ENCODE results near the gene PSIP1.
"Not testable (repeated sequence)": the region's sequence is repeated elsewhere in the genome, so short reads cannot be mapped to it uniquely, and the experiment has no call there.

Gene PSIP1

DNA sequence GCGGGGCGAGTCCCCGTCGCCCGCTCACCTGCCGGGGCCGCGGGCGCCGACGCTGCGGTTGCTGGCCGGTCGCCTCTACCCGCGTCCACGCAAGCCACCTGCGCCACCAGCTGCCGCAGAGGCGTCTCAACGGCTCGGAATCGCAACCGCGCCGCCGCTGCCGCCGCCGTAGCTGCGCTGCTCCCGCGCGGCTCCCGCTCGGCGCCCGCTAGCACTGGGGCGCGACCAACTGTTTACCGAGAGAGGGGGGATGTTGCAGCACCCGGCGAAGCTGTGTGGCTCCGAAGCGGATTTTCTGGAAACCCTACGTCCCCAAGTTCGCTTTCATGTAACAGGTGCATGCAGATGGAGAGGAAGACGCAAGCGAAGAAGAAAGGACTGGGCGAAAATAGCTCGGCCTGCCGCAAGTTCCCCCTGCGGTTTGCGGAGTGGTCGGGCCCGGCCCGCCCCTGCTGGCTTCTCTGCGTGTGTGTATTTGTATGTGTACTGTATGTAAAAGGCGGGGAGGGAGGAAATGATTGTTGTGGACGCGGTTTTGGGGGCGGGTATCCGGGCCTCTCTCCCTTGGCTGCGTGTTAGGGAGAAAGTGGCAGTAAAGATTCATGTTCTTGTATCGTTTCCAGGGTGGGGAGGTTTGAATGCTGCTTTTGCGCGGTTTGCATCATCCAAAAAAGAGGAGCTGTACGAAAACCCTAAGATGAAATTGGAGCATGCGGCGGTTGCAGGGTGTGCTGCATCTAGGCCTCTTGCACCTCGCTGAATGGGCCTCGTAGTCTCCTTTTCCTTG, at the start of gene PSIP1:
TSS of gene PSIP1 (minus strand) at position 182 of the 787 bp plus-strand sequence. CDS start 782 bp downstream, outside the sequence.
- peak; percentile 78 for DNase-seq (ENCODE audit: low spot score)

DNA sequence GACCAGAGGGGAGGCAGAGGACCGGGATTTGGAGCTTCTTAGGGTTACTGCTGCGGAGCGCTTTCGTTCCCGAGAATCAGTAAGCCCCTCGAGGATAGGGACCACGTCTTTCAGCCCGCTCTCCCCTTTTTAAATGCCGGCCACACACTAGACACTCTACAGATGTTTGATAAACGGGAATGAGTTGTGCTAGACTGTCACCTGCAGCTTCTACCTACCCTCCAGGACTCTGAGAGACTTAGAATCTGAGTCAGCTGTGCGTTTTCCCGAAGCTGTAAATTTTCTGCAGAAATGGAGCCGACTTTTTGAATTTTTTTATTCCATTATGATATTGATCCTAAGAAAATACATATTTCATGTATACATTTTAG, 42.7 kb upstream of the PSIP1 start:
- no peak for DNase-seq (ENCODE audit: low spot score)

- peak; percentile 98 for DNase-seq (ENCODE audit: low spot score)
These were observed 42.1 kb upstream of the PSIP1 start, which contains the start of gene CCDC171 for GRCh38 chr9:15552636-15553527. Gene CCDC171 (plus strand): TSS chr9:15553043. CDS start chr9:15564089, 11,046 bp downstream.

- DNase-seq (ENCODE audit: low spot score): no peak
These were observed 38.8 kb upstream of the PSIP1 start for GRCh38 chr9:15549611-15550010.

GRCh38 chr9:15543047-15543813, 32.5 kb upstream of the PSIP1 start:
- no peak for DNase-seq (ENCODE audit: low spot score)

DNA sequence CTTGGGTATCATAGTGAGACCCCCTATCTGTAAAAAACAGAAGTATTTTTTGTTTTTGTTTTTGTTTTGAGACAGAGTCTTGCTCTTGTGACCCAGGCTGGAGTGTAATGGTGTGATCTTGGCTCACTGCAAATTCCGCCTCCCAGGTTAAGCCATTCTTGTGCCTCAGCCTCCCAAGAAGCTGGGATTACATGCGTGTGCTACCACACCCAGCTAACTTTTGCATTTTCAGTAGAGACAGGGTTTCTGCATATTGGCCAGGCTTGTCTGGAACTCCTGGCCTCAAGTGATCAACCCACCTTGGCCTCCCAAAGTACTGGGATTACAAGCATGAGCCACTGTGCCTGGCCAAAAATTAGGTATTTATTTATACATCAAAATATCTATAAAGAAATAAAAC, 31.9 kb upstream of the PSIP1 start:
- DNase-seq (ENCODE audit: low spot score): no peak

- no peak for DNase-seq (ENCODE audit: low spot score)
These were observed 31.1 kb upstream of the PSIP1 start for GRCh38 chr9:15541872-15542271.

DNA sequence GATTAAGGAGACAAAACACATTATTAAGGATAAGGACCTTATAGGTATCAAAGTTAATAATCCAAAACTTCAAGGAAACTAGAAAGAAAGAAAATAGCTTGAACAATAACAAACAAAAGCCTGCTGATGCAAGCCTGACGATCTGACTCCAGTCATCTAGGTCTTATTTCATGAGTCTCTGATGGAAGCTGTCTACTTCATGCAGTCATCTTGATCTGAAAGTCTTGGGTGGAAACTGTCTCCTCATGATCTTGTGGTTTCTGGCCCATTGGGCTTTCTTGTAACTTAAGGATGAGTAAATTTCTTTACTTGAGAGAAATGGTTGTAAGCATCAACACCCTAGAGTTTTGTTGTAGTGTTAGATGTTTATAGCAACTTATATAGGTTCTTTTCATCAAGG, 20.6 kb upstream of the PSIP1 start:
- DNase-seq (ENCODE audit: low spot score): no peak

- DNase-seq (ENCODE audit: low spot score): no peak
These were observed 19.0 kb upstream of the PSIP1 start for GRCh38 chr9:15529566-15530324.

- not testable (repeated sequence) for DNase-seq (ENCODE audit: low spot score)
These were observed 16.3 kb upstream of the PSIP1 start for GRCh38 chr9:15527035-15527434.

DNA sequence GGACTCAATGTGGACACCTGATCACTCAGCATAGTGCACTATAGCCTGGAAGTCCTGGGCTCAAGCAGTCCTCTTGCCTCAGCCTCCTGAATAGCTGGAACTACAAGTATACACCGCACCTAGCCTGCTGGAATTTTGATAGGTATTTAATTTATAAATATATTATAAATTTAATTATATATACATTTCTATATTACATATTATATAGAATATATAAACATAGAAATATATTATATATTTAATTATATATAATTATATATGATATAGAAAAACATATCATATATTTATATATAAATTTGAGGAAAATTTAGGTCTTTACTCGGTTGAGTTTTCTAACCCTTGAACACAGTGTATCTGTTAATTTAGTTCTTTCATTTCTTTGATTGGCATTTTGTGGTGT, 15.2 kb upstream of the PSIP1 start:
- DNase-seq (ENCODE audit: low spot score): no peak

DNA sequence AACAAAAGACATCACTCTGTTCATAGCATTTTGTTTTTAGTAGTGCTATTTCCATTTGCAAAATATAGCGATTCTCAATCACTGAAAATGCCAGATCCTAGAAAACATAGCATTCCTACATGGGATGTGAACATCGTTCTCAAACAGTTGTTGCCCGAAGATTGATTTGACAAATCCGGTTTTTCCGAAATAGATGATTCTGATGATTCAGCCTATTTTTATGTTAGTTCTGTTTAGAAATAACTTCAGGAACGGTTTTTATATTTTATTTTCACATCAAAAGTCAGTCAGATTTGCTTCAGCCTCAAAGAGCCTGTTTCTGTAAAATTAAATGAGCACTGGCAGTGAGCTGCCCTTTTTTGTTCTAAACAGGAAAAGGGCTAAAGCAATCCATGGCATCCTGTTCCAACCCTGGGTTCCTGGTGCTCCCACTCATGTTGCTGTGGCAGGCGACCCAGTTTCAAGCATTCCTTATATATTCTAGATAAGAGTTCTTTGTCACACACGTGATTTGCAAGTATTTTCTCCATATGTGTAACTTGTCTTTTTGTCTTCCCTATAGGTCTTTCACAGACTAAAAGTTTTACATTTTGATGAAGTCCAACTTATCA, 14.2 kb upstream of the PSIP1 start:
- no peak for DNase-seq (ENCODE audit: low spot score)

- DNase-seq (ENCODE audit: low spot score): no peak
These were observed 11.5 kb upstream of the PSIP1 start for GRCh38 chr9:15522130-15522755.

GRCh38 chr9:15521254-15521653, 10.5 kb upstream of the PSIP1 start:
- no peak for DNase-seq (ENCODE audit: low spot score)

- no peak for DNase-seq (ENCODE audit: low spot score)
These were observed 9.1 kb upstream of the PSIP1 start for GRCh38 chr9:15519831-15520230.

DNA sequence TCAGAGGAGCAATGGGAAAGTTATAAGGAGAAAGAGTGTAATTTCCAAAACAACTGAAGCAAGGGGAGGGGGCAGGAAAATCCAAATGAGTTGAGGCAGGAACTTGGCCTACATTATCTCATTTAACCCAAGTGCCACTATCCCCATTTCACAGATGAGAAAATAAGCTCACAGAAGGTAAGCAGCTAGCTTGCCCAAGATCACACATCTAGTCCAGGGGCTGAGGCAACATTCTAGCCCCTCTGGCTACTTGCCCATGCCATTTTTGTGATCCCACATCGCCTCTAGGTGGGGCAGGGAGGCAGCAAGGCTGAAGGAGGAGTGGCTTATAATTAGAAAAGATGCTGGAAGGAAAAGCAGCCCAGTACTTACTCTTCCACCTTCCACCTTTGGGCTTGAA, 2.6 kb upstream of the PSIP1 start:
- DNase-seq (ENCODE audit: low spot score): peak; percentile 48

DNA sequence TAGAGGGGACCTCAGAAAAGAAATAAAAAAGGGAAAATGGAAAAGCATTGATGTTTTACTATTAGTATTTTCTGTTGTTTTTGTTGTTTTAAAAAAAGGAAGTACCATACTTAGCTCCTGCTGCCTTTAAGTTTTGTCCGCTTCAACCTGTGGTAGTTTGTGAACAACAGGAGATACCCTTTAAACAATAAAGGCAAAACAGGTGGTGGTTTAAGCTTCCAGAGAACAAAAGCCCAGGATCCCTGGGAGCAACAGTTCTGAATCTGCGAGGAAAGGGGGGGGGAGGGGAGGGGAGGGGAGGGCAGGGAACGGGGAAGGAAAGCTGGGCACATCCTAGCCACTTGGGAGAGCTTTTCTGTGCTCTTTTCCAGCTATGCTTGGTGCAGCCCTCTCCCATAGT, 2.1 kb upstream of the PSIP1 start:
- DNase-seq (ENCODE audit: low spot score): peak; percentile 45

DNA sequence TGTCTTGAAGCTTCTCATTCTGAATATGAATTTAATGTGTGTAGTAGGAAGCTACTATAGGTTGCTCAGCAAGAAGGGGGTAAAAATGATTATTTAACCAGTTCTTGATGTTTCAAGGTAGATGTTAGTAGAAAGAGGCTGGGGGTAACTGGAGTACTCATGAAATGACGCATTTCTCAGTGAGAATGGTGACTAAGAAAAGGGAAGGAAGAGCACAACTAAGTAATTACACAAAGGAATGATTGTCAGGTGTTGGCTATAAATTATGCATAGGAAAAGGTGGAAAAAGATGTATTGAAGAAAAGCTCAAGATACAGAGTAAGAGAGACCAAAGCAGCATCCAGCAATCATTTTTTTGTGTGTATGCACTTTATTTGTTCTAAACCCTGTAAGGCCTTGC, 1.4 kb upstream of the PSIP1 start:
- DNase-seq (ENCODE audit: low spot score): no peak

DNA sequence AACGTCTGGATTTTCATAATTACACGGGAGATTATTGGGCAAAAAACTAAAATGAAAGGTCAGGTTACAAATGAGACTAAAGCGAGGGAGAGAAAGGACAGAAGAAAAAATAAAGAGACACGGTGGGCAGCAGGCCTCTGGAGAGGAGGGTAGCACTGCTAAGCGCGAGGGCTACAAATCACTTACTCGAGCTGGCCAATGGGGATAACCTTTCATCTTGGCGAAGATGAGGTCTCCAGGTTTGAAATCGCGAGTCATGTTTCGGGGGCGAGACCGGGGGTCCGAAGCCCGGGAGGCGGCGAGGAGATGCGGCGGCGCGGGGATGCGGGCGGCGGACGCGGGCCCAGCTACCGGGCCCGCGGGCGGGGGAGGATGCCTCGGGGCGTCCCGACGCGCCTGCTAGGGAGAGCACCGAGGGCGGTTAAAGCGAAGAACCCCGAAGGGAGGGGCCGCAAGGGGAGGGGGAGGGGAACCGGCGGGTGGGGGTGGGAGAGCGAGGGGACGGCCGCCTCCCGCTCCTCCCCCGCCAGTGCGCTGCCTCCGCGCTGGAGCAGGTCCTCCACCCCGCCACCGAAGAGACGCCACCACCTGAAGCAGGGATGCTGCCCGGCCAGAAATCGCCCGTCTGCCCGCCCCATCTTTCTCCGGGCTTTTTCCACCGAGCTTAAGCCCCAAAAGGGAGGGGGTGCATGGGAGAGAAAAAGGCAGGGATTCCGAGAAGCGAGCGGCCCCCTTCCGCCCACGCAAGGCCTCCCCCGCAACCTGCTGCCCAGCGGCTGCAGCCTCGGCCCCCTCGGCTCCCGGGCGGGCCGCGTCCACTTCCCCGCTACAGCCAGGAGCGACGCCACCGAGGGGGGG, 610 bp downstream of the PSIP1 start:
- DNase-seq (ENCODE audit: low spot score): peak; percentile 75

- DNase-seq (ENCODE audit: low spot score): no peak
These were observed 4.8 kb downstream of the PSIP1 start for GRCh38 chr9:15505921-15506320.
